Neural cell (in vitro differentiated cells): ENCODE results near the gene FRMD4B. TPM values are rescaled to one million over a fixed set of nuclear protein-coding genes. Genes with fewer than 3 reads are reported as not detected.

ENCODE experiments used
- H2AFZ ChIP-seq: fragments of 200-600, 300-800 bp; sonication (generic), shearing (Covaris generic); 2 replicates; pipeline ENCODE4 v1.6.0; 2014; ENCODE audit warnings: low read depth, mild to moderate bottlenecking, antibody characterized with exemption, low read length, moderate library complexity
- H3F3A ChIP-seq: fragments of 200-600 bp; shearing (Covaris generic); 2 replicates; pipeline ENCODE4 v1.6.1; 2016; ENCODE audit warnings: mild to moderate bottlenecking, moderate library complexity, mixed read lengths, antibody characterized with exemption, low read length; ENCODE audit not compliant: insufficient read depth, poor library complexity, severe bottlenecking
- H3K27ac ChIP-seq: fragments of 200-600, 300-800 bp; sonication (generic), shearing (Covaris generic); 2 replicates; pipeline ENCODE4 v1.5.1; 2014; ENCODE audit warnings: mild to moderate bottlenecking, low read length, moderate library complexity
- H3K27me3 ChIP-seq: fragments of 300-800, 200-600 bp; sonication (generic), shearing (Covaris generic); 2 replicates; pipeline ENCODE4 v1.6.0; 2014; ENCODE audit warnings: mild to moderate bottlenecking, low read depth, low read length, moderate library complexity; ENCODE audit not compliant: insufficient read depth
- H3K36me3 ChIP-seq: fragments of 300-800, 200-600 bp; sonication (generic), shearing (Covaris generic); 2 replicates; pipeline ENCODE4 v1.5.1; 2014; ENCODE audit warnings: mild to moderate bottlenecking, antibody characterized with exemption, low read length, moderate library complexity; ENCODE audit not compliant: insufficient read depth
- H3K4me2 ChIP-seq: fragments of 300-800, 200-600 bp; sonication (generic), shearing (Covaris generic); 2 replicates; pipeline ENCODE4 v1.6.0; 2014; ENCODE audit warnings: mild to moderate bottlenecking, low read length
- H3K4me3 ChIP-seq: fragments of 300-800, 200-600 bp; sonication (generic), shearing (Covaris generic); 2 replicates; pipeline ENCODE4 v1.5.1; 2014; ENCODE audit warnings: mild to moderate bottlenecking, low read length, moderate library complexity
- H3K79me2 ChIP-seq: fragments of 200-600 bp; shearing (Covaris generic); replicated peaks from 2 replicates; pipeline ENCODE4 v1.6.0; 2014; ENCODE audit warnings: mild to moderate bottlenecking, low read length, moderate library complexity; ENCODE audit not compliant: insufficient read depth
- H3K9ac ChIP-seq: fragments of 300-800, 200-600 bp; sonication (generic), shearing (Covaris generic); 2 replicates; pipeline ENCODE4 v1.6.1; 2016; ENCODE audit warnings: mild to moderate bottlenecking, low read length, mixed read lengths
- H3K9me2 ChIP-seq: fragments of 200-600 bp; shearing (Covaris generic); 2 replicates; pipeline ENCODE4 v1.6.1; 2016; ENCODE audit warnings: mild to moderate bottlenecking, low read length, mixed read lengths; ENCODE audit not compliant: insufficient read depth
- H3K9me3 ChIP-seq: fragments of 200-600, 300-800 bp; sonication (generic), shearing (Covaris generic); 2 replicates; pipeline ENCODE4 v1.6.1; 2016; ENCODE audit warnings: mild to moderate bottlenecking, mixed run types, low read length, moderate library complexity, mixed read lengths
- H4K20me1 ChIP-seq: fragments of 200-600 bp; shearing (Covaris generic); 2 replicates; pipeline ENCODE4 v1.6.1; 2016; ENCODE audit warnings: mild to moderate bottlenecking, mixed run types; ENCODE audit not compliant: insufficient read depth
- CTCF ChIP-seq: fragments of 450-650 bp; IDR thresholded peaks from 2 replicates; pipeline ENCODE4 v1.5.1; 2014; ENCODE audit warnings: antibody characterized with exemption, mild to moderate bottlenecking, moderate library complexity; ENCODE audit not compliant: poor library complexity, severe bottlenecking
- EP300 ChIP-seq: fragments of 450-650 bp; conservative IDR thresholded peaks from 2 replicates; pipeline ENCODE4 v1.6.1; 2014; ENCODE audit warnings: antibody characterized with exemption, mild to moderate bottlenecking, moderate library complexity; ENCODE audit not compliant: poor library complexity, severe bottlenecking
- EZH2 ChIP-seq: fragments of 200-600, 300-800 bp; shearing (Covaris generic), sonication (generic); IDR thresholded peaks from 2 replicates; pipeline ENCODE4 v1.6.1; 2014; ENCODE audit warnings: antibody characterized with exemption, low read length, borderline replicate concordance, mild to moderate bottlenecking; ENCODE audit not compliant: insufficient read depth, poor library complexity, severe bottlenecking
- MXI1 ChIP-seq: fragments of 450-650 bp; conservative IDR thresholded peaks from 2 replicates; pipeline ENCODE4 v1.6.1; 2014; ENCODE audit warnings: antibody characterized with exemption, mild to moderate bottlenecking; ENCODE audit not compliant: poor library complexity, severe bottlenecking
- POLR2AphosphoS5 ChIP-seq: IDR thresholded peaks from 2 replicates; pipeline ENCODE4 v1.6.1; 2012
- RAD21 ChIP-seq: fragments of 450-650 bp; conservative IDR thresholded peaks from 2 replicates; pipeline ENCODE4 v1.6.1; 2014; ENCODE audit warnings: antibody characterized with exemption, mild to moderate bottlenecking, moderate library complexity
- SMC3 ChIP-seq: fragments of 450-650 bp; conservative IDR thresholded peaks from 2 replicates; pipeline ENCODE4 v1.6.1; 2014; ENCODE audit warnings: antibody characterized with exemption, mild to moderate bottlenecking, moderate library complexity; ENCODE audit not compliant: poor library complexity
- TAF1 ChIP-seq: IDR thresholded peaks from 2 replicates; pipeline ENCODE4 v1.6.1; 2012; ENCODE audit warnings: low read depth
- polyA plus RNA-seq: library from polyadenylated mRNA; depleted of rRNA; stranded (reverse); fragments of >200 nt; gene quantifications from 2 replicates; pipeline ENCODE4 v1.2.3, GENCODE V29; 2014
- TF ChIP-seq, protein P1 (sequence below): IDR thresholded peaks from 2 replicates; pipeline ENCODE4 v1.6.1; 2012; ENCODE audit warnings: borderline replicate concordance

Gene FRMD4B
- polyA plus RNA-seq, 1 donor from 2014 or later: 6.2 TPM

- no peak overlapping the region for H3K4me2 ChIP-seq
- H3K4me3 ChIP-seq: no peak overlapping the region
- H3F3A ChIP-seq: no peaks in the 10 kb centered on the region
- H3K9ac ChIP-seq: no peak overlapping the region
- no peaks in the 10 kb centered on the region for H3K27me3 ChIP-seq
- H2AFZ ChIP-seq: no peak overlapping the region
- no peaks in the 10 kb centered on the region for H3K9me2 ChIP-seq
- no peak overlapping the region for H3K27ac ChIP-seq
- H4K20me1 ChIP-seq: no peaks in the 10 kb centered on the region
- no peaks in the 10 kb centered on the region for H3K9me3 ChIP-seq
- TF ChIP-seq TAF1 (no peak), MXI1 (no peak), POLR2AphosphoS5 (no peak), EP300 (no peak), SMC3 (no peak), CTCF (no peak), EZH2 (no peak), RAD21 (no peak)
- TF ChIP-seq, protein P1, sequence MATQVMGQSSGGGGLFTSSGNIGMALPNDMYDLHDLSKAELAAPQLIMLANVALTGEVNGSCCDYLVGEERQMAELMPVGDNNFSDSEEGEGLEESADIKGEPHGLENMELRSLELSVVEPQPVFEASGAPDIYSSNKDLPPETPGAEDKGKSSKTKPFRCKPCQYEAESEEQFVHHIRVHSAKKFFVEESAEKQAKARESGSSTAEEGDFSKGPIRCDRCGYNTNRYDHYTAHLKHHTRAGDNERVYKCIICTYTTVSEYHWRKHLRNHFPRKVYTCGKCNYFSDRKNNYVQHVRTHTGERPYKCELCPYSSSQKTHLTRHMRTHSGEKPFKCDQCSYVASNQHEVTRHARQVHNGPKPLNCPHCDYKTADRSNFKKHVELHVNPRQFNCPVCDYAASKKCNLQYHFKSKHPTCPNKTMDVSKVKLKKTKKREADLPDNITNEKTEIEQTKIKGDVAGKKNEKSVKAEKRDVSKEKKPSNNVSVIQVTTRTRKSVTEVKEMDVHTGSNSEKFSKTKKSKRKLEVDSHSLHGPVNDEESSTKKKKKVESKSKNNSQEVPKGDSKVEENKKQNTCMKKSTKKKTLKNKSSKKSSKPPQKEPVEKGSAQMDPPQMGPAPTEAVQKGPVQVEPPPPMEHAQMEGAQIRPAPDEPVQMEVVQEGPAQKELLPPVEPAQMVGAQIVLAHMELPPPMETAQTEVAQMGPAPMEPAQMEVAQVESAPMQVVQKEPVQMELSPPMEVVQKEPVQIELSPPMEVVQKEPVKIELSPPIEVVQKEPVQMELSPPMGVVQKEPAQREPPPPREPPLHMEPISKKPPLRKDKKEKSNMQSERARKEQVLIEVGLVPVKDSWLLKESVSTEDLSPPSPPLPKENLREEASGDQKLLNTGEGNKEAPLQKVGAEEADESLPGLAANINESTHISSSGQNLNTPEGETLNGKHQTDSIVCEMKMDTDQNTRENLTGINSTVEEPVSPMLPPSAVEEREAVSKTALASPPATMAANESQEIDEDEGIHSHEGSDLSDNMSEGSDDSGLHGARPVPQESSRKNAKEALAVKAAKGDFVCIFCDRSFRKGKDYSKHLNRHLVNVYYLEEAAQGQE: no peak
- no peaks in the 10 kb centered on the region for H3K79me2 ChIP-seq
- H3K36me3 ChIP-seq: no peaks in the 10 kb centered on the region
Observed at GRCh38 chr3:69186575-69187093, 199.3 kb downstream of the FRMD4B start.

GRCh38 chr3:69182588-69183316 lies 203.1 kb downstream of the FRMD4B start:
- Histone ChIP-seq H3K36me3 (no peaks in the 10 kb centered on the region), H4K20me1 (no peaks in the 10 kb centered on the region), H3K9me2 (no peaks in the 10 kb centered on the region), H3K4me3 (no peak overlapping the region), H3F3A (no peaks in the 10 kb centered on the region), H3K79me2 (no peaks in the 10 kb centered on the region), H3K27ac (no peak overlapping the region), H2AFZ (no peak overlapping the region), H3K4me2 (no peak overlapping the region), H3K9ac (no peak overlapping the region), H3K9me3 (no peaks in the 10 kb centered on the region), H3K27me3 (no peaks in the 10 kb centered on the region)
- TF ChIP-seq SMC3 (no peak), TAF1 (no peak), EZH2 (no peak), CTCF (no peak), MXI1 (no peak), POLR2AphosphoS5 (no peak)
- TF ChIP-seq, protein P1: no peak
